Neural progenitor cell (in vitro differentiated cells): ENCODE results near the gene PRRC2A.

Experiments used
- CTCF ChIP-seq: fragments of 200-600 bp; sonication (generic); IDR thresholded peaks from 2 replicates; pipeline ENCODE4 v1.5.1; 2017; ENCODE audit warnings: antibody characterized with exemption, mild to moderate bottlenecking
- EZH2 ChIP-seq: fragments of 200-600 bp; sonication (generic); IDR thresholded peaks from 2 replicates; pipeline ENCODE4 v1.6.1; 2017; ENCODE audit warnings: antibody characterized with exemption, mild to moderate bottlenecking, moderate library complexity
- EZH2phosphoT487 ChIP-seq: fragments of 200-600 bp; sonication (generic); IDR thresholded peaks from 2 replicates; pipeline ENCODE4 v1.6.1; 2017; ENCODE audit warnings: antibody characterized with exemption

- TF ChIP-seq CTCF, result no peak
- no peak for TF ChIP-seq EZH2phosphoT487
- no peak for TF ChIP-seq EZH2
These were observed 44.4 kb downstream of the PRRC2A start, which contains the start of gene GPANK1 for GRCh38 chr6:31664790-31665500.
